ENCODE measurements around the gene KIF1B.

- TF ChIP-seq EZH2 (IDR thresholded peaks at IDR 0.05): no peak
- no peak for TF ChIP-seq POLR2AphosphoS5 (IDR thresholded peaks at IDR 0.05; ENCODE audit: borderline replicate concordance, low read depth, low read length)
Observed at GRCh38 chr1:10271090-10271489, 60.7 kb downstream of the KIF1B start.
